HepG2 (cell line): ENCODE measurements around the gene ZNF3. TPM values are rescaled to one million over a fixed set of nuclear protein-coding genes. Genes with fewer than 3 reads are reported as not detected.

Experiments
- ARID4A ChIP-seq: sonication (generic); formaldehyde crosslinking; IDR thresholded peaks from 2 replicates; pipeline ENCODE4 v1.5.0; 2020; ENCODE audit warnings: mild to moderate bottlenecking, missing genetic modification reagents, borderline replicate concordance
- ATF7 ChIP-seq, 2 experiments: fragments of 450-650 bp in 1 of 2; sonication (generic) in 1 of 2; formaldehyde crosslinking in 1 of 2; IDR thresholded peaks; 2 replicates each; pipeline versions ENCODE4 v1.4.0 to v1.6.1; 2016 to 2020; ENCODE audit warnings: antibody characterized with exemption in 1 of 2, mild to moderate bottlenecking in 1 of 2, missing genetic modification reagents in 1 of 2
- FOXA1 ChIP-seq, 2 experiments: fragments of 450-650 bp in 1 of 2; sonication (generic) in 1 of 2; formaldehyde crosslinking in 1 of 2; IDR thresholded peaks; 2 replicates each; pipeline versions ENCODE4 v1.4.0 to v1.6.1; 2016 to 2020; ENCODE audit warnings: missing genetic modification reagents in 1 of 2
- IKZF1 ChIP-seq: fragments of 450-650 bp; IDR thresholded peaks from 2 replicates; pipeline ENCODE4 v1.7.1; 2016
- MBD4 ChIP-seq: IDR thresholded peaks from 2 replicates; pipeline ENCODE4 v1.6.1; 2012; ENCODE audit warnings: low read length, inconsistent platforms, borderline replicate concordance
- NCOR1 ChIP-seq: fragments of 200-600 bp; sonication (generic); IDR thresholded peaks from 2 replicates; pipeline ENCODE4 v1.7.0; 2017; ENCODE audit warnings: antibody characterized with exemption, low read length, borderline replicate concordance
- PAXIP1 ChIP-seq: sonication (generic); formaldehyde crosslinking; conservative IDR thresholded peaks from 2 replicates; pipeline ENCODE4 v1.4.0; 2020; ENCODE audit warnings: mild to moderate bottlenecking, missing genetic modification reagents, moderate library complexity
- SAP130 ChIP-seq: IDR thresholded peaks from 2 replicates; pipeline ENCODE4 v1.6.1; 2016; ENCODE audit warnings: low read depth
- SP140L ChIP-seq: sonication (generic); formaldehyde crosslinking; IDR thresholded peaks from 2 replicates; pipeline ENCODE4 v1.4.0; 2020; ENCODE audit warnings: missing genetic modification reagents, borderline replicate concordance
- TEF ChIP-seq: sonication (generic); formaldehyde crosslinking; IDR thresholded peaks from 2 replicates; pipeline ENCODE4 v1.5.0; 2020; ENCODE audit warnings: missing genetic modification reagents
- ZFYVE20 ChIP-seq: sonication (generic); formaldehyde crosslinking; IDR thresholded peaks from 2 replicates; pipeline ENCODE4 v1.8.0; 2023; ENCODE audit warnings: low read depth, mild to moderate bottlenecking, moderate library complexity, missing genetic modification reagents, borderline replicate concordance
- ZNF343 ChIP-seq: sonication (generic); formaldehyde crosslinking; IDR thresholded peaks from 2 replicates; pipeline ENCODE4 v1.4.0; 2020; ENCODE audit warnings: mild to moderate bottlenecking, missing genetic modification reagents
- ZNF513 ChIP-seq: sonication (generic); formaldehyde crosslinking; conservative IDR thresholded peaks from 2 replicates; pipeline ENCODE4 v1.5.0; 2020; ENCODE audit warnings: missing genetic modification reagents
- ZSCAN29 ChIP-seq: sonication (generic); formaldehyde crosslinking; conservative IDR thresholded peaks from 2 replicates; pipeline ENCODE4 v1.4.0; 2020; ENCODE audit warnings: mild to moderate bottlenecking, missing genetic modification reagents
- polyA plus RNA-seq, 8 experiments: library from polyadenylated mRNA; depleted of rRNA in 3 of 8; stranded (reverse) in 7 of 8; unstranded in 1 of 8; fragments of >200 nt; fragmentation: Illumina TruSeq in 4 of 8; extraction: Trizol in 4 of 8; gene quantifications; 2 replicates each; pipeline versions ENCODE4 v1.2.1 to v1.2.3, GENCODE V29; 2011 to 2016; ENCODE audit warnings: low read depth in 4 of 8, missing spikeins in 1 of 8, mixed read lengths in 1 of 8; ENCODE audit not compliant: insufficient read depth in 1 of 8
- total RNA-seq, 5 experiments: library from RNA; depleted of rRNA; stranded (reverse); fragments of >200 nt; fragmentation: Illumina TruSeq; extraction: Trizol; gene quantifications; 2 replicates each; pipeline ENCODE4 v1.2.3, GENCODE V29; 2016; ENCODE audit warnings: low read depth in 1 of 5

ZNF3 gene
- total and polyA plus RNA-seq, 2 of the 13 experiments (the other 11 are each of a cell fraction or from before 2014, with no cell fraction given): 33.7 to 56.9 TPM

GRCh38 chr7:100079024-100079560, 2.4 kb downstream of the ZNF3 start (continued):
- no peak for TF ChIP-seq ZNF513 (CRISPR knock-in tag)
- TF ChIP-seq MBD4: no peak
- no peak for TF ChIP-seq IKZF1
- peak; percentile 83 for TF ChIP-seq NCOR1
- no peak for TF ChIP-seq ZNF343 (CRISPR knock-in tag)
- no peak for TF ChIP-seq ZFYVE20 (CRISPR knock-in tag)
- TF ChIP-seq ATF7 (IDR thresholded peaks at IDR 0.05): no peak
- TF ChIP-seq ATF7 (CRISPR knock-in tag; IDR thresholded peaks at IDR 0.05): no peak
- TF ChIP-seq FOXA1 (IDR thresholded peaks at IDR 0.05): no peak
- peak; percentile 80 for TF ChIP-seq FOXA1 (CRISPR knock-in tag; IDR thresholded peaks at IDR 0.05)
- TF ChIP-seq SP140L (CRISPR knock-in tag): no peak
- TF ChIP-seq PAXIP1 (CRISPR knock-in tag): peak; percentile 82
- TF ChIP-seq ARID4A: peak; percentile 77; the same call in 1 of the 2 replicates
- 0 out of 2 replicates have a peak, but pooled peaks have one; percentile 55 for TF ChIP-seq ZSCAN29 (CRISPR knock-in tag)
- TF ChIP-seq TEF (CRISPR knock-in tag): no peak
- peak; percentile 93 for TF ChIP-seq SAP130
